Gastrocnemius medialis (tissue), 4 donors: Measurements from ENCODE around the gene POU3F1. TPM values are rescaled to one million over a fixed set of nuclear protein-coding genes. Genes with fewer than 3 reads are reported as not detected.

Source experiments
- ATAC-seq, 2 donors: fragments of 150-250 bp; one replicate each; pipeline ENCODE4 v1.9.1; 2016
- DNase-seq, 2 donors: peaks; one replicate each; pipeline ENCODE4 v3.0.0-alpha.2; 2019
- H3K27ac ChIP-seq, 4 donors: fragments of 200-600 bp; sonication (generic); 1 replicate in 1 of 4; 2 replicates in 3 of 4; pipeline ENCODE4 v1.5.1; 2016 to 2018; ENCODE audit warnings: mild to moderate bottlenecking in 2 of 4, moderate library complexity in 1 of 4
- H3K27me3 ChIP-seq, 3 donors: fragments of 200-600 bp; sonication (generic) in 2 of 3; 1 replicate in 1 of 3; 2 replicates in 2 of 3; pipeline versions ENCODE4 v1.5.1 to v1.6.0; 2016 to 2019; ENCODE audit warnings: mild to moderate bottlenecking in 1 of 3, moderate library complexity in 1 of 3
- H3K36me3 ChIP-seq, 2 donors: fragments of 200-600 bp; sonication (generic) in 1 of 2; one replicate each; pipeline ENCODE4 v1.5.1; 2017 to 2018
- H3K4me1 ChIP-seq, 2 donors: fragments of 200-600 bp; sonication (generic) in 1 of 2; one replicate each; pipeline ENCODE4 v1.5.1; 2016 to 2017; ENCODE audit warnings: mild to moderate bottlenecking in 2 of 2
- H3K4me3 ChIP-seq, 4 donors: fragments of 200-600 bp; sonication (generic) in 3 of 4; 1 replicate in 1 of 4; 2 replicates in 3 of 4; pipeline ENCODE4 v1.5.1; 2016 to 2019; ENCODE audit warnings: mild to moderate bottlenecking in 2 of 4
- H3K9me3 ChIP-seq, 3 donors: fragments of 200-600 bp; sonication (generic) in 2 of 3; 1 replicate in 1 of 3; 2 replicates in 2 of 3; pipeline ENCODE4 v1.5.1; 2016 to 2019
- POLR2A ChIP-seq, 2 donors: fragments of 450-650 bp; IDR thresholded peaks; one replicate each; pipeline ENCODE4 v1.6.1; 2017; ENCODE audit warnings: antibody characterized with exemption in 2 of 2, mild to moderate bottlenecking in 2 of 2, moderate library complexity in 2 of 2
- in situ Hi-C, 4 donors: fragments of 200-750 bp; cut with MboI; loops; one replicate each; pipeline versions ENCODE4 v1.15.0 to v1.8.0; 2017; ENCODE audit warnings: low sequenced_read_pairs in 4 of 4
- intact Hi-C: fragments of 100-400 bp; cut with DNase I; formaldehyde crosslinking; loops from one replicate; pipeline ENCODE4 v1.15.1; 2023; ENCODE audit warnings: low total_unique reads
- total RNA-seq, 4 donors: library from RNA; depleted of rRNA; stranded (reverse); fragments of >200 nt; gene quantifications; one replicate each; pipeline versions ENCODE4 v1.1.0 to v1.2.3, GENCODE V29; 2016
- TF ChIP-seq, protein P1 (sequence below), 5 experiments: fragments of 450-650 bp in 3 of 5; fragments of 200-600 bp in 2 of 5; sonication (generic) in 2 of 5; IDR thresholded peaks in 4 of 5; conservative IDR thresholded peaks in 1 of 5; 1 replicate in 4 of 5; 2 replicates in 1 of 5; pipeline ENCODE4 v1.5.1; 2016 to 2019; ENCODE audit warnings: antibody characterized with exemption in 5 of 5, mild to moderate bottlenecking in 3 of 5, moderate library complexity in 3 of 5

Gene POU3F1
- total RNA-seq, 4 donors from 2014 or later = 0.13 to 2.3 (median 0.69) TPM

DNA sequence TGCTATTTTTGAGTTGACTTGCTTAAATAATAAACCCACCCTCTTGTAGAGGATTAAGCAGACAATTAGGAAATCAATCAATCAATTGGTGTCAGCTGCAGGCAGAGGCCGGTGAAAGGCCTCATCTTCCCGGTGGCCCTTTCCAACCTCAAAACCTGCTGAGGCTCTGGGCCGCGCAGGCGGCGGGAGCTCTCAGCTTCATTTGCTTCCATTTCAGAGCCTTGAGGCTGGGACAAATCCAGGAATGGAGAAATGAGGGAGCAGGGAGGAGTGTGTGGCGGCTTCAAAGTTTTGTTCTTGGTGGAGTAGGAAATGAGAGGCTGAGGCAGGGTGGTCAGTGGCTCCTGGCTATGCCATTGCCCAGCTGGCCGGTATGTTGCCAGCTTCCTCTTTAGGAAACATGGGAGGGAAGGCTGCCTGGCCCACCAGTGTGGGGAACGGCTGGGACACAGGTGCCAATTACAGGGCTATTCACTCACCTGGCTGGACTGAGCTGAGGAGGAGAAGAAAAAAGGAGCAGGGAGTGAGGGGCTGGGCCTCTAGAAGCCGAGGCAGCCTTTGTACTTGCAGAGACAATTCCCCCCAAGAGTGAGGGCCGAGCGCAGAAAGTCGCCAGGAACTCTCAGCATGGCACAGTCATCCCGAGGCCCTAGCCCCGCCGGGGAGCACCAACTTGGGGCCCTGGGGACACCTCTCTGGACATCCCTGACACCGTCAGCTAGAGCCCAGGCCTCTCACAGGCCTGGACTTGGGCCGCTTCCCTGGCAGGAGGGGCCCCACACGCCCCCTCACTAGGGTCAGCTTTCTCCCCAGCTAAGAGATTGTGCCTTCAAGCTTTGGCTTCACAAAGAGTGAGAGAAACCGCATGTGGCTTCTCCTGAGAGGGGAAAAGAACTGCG, 4.4 kb downstream of the POU3F1 start:
- TF ChIP-seq, protein P1, sequence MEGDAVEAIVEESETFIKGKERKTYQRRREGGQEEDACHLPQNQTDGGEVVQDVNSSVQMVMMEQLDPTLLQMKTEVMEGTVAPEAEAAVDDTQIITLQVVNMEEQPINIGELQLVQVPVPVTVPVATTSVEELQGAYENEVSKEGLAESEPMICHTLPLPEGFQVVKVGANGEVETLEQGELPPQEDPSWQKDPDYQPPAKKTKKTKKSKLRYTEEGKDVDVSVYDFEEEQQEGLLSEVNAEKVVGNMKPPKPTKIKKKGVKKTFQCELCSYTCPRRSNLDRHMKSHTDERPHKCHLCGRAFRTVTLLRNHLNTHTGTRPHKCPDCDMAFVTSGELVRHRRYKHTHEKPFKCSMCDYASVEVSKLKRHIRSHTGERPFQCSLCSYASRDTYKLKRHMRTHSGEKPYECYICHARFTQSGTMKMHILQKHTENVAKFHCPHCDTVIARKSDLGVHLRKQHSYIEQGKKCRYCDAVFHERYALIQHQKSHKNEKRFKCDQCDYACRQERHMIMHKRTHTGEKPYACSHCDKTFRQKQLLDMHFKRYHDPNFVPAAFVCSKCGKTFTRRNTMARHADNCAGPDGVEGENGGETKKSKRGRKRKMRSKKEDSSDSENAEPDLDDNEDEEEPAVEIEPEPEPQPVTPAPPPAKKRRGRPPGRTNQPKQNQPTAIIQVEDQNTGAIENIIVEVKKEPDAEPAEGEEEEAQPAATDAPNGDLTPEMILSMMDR (IDR thresholded peaks at IDR 0.05 in 4 of 5, conservative IDR thresholded peaks at IDR 0.05 in 1 of 5) = no peak
- TF ChIP-seq POLR2A (IDR thresholded peaks at IDR 0.05) = no peak
- H3K27ac ChIP-seq = no peak overlapping the region
- H3K4me3 ChIP-seq = no peak overlapping the region
- intact Hi-C loops = no loop called here
- H3K36me3 ChIP-seq = no peaks in the 10 kb centered on the region
- in situ Hi-C loops = no loop called here
- no peaks in the 10 kb centered on the region for H3K9me3 ChIP-seq
- H3K4me1 ChIP-seq = peaks cover 17% of the 10 kb centered on the region in 2 donors
- ATAC-seq (no peak), DNase-seq (no peak)
- H3K27me3 ChIP-seq = peaks cover 44 to 54% (median 44%) of the 10 kb centered on the region in 3 donors

DNA sequence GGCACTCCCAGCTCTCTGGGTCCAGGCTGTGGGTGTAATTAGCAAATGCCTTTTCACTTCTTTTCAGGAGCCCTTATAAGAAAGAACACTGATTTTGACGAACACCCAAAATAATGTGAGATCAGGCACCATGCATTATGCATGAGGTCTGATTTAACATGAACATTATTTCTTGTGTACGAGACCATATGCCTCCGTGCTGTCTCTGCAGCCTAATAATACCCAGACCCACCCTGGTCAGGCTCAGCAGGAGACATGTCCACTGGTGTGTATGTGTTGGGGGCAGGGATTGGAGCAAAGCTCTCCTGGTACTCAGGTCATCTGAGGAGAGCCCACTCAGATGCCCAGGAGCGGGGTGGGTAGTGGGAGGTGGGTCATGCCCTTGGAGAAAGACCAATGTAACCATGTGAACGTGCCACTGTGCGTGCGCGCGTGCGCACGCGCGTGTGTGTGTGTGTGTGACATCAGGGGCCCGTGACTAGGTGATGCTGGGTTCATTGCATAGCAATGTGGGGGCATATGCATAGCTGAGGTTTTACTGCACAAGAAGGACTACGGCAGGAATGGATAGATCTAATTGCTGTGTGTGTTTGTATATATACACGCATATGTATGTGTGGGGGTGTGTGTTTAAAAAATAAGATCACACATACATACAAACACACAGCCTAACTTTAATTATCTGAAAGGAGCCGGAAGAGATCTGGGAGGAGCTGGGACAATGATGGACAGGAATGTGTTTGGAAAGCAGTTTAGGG, 7.1 kb downstream of the POU3F1 start:
- no peak overlapping the region for H3K4me3 ChIP-seq
- intact Hi-C loops = no loop called here
- TF ChIP-seq, protein P1 (IDR thresholded peaks at IDR 0.05 in 4 of 5, conservative IDR thresholded peaks at IDR 0.05 in 1 of 5) = no peak
- no peak overlapping the region for H3K27ac ChIP-seq
- H3K4me1 ChIP-seq = peaks cover 6% of the 10 kb centered on the region in 2 donors
- no peak for DNase-seq
- peaks cover 33 to 40% (median 33%) of the 10 kb centered on the region in 3 donors for H3K27me3 ChIP-seq
- no peak for ATAC-seq
- in situ Hi-C loops = no loop called here
- H3K9me3 ChIP-seq = no peaks in the 10 kb centered on the region
- no peaks in the 10 kb centered on the region for H3K36me3 ChIP-seq

DNA sequence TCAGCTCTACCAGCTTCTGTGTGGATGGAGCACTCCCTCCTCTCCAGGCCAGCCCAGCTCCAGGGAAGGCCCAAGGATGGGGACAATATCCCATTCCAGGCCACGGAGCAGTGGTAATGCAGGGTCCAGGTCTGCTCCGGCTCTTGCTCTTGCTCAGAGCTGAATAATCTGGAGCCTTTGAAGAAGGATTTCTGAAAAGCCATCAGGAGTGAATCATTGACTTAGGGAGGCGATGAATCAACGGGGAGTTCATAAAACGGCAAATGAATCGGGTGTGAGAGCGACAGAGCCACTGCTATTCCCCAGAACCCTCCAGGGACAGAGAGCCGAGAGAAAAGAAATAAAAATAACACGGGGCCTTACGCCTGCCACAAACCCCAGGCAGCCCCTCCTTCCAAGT, 7.7 kb downstream of the POU3F1 start:
- no peaks in the 10 kb centered on the region for H3K36me3 ChIP-seq
- no peaks in the 10 kb centered on the region for H3K9me3 ChIP-seq
- ATAC-seq = no peak
- H3K4me3 ChIP-seq = no peak overlapping the region
- peaks cover 26 to 34% (median 27%) of the 10 kb centered on the region in 3 donors for H3K27me3 ChIP-seq
- no peak overlapping the region for H3K27ac ChIP-seq
- DNase-seq = no peak
- intact Hi-C loops (no loop called here), in situ Hi-C loops (no loop called here)
- peaks cover 0 to under 1% of the 10 kb centered on the region in 2 donors for H3K4me1 ChIP-seq
- TF ChIP-seq POLR2A (IDR thresholded peaks at IDR 0.05) = no peak
- TF ChIP-seq, protein P1 (IDR thresholded peaks at IDR 0.05 in 4 of 5, conservative IDR thresholded peaks at IDR 0.05 in 1 of 5) = no peak

DNA sequence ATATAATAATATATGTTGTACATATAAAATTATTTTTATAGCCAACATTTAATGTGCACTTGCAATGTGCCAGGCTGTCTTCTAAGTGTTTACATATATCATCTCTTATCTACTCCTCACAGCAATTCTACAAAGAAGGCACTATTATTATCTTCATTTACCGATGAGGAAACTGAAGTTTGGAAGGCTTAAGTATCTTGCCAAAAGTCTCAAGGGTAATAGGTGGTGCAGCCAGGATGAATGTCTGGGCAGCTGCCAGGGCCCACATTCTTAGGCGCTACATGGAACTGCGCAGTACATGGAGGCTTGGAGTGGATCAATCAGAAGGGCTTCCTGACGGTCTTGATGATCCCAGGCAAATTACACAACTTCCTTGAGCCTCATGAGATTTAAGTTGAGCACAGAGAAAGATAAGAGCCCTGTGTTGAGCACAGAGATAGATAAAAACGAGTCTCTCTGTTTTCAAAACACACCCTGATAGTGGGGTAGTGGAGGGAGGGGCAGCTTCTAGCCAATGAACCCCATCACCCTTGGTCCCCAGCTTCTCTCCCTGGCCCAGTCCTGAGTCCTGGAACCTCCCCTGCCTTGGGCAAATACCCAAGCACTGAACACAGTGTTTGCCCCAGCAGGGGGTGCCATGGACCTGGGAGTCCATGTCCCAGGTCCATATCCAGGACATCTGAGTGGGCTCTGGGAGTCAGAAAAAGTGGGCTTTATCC, 9.2 kb downstream of the POU3F1 start:
- Histone ChIP-seq H3K27me3 (peaks cover 11 to 19% (median 12%) of the 10 kb centered on the region in 3 donors), H3K4me1 (no peaks in the 10 kb centered on the region), H3K27ac (no peak overlapping the region), H3K4me3 (no peak overlapping the region), H3K36me3 (no peaks in the 10 kb centered on the region), H3K9me3 (no peaks in the 10 kb centered on the region)
- ATAC-seq (no peak), DNase-seq (no peak)
- in situ Hi-C loops (no loop called here), intact Hi-C loops (no loop called here)
- TF ChIP-seq, protein P1 (IDR thresholded peaks at IDR 0.05 in 4 of 5, conservative IDR thresholded peaks at IDR 0.05 in 1 of 5) = no peak
- no peak for TF ChIP-seq POLR2A (IDR thresholded peaks at IDR 0.05)
